GM10266 (cell line): ENCODE data around the gene C6orf163.

Experiments used
- DNase-seq: peaks from one replicate; pipeline ENCODE4 v3.0.0; 2012; ENCODE audit errors: extremely low spot score
- TF ChIP-seq, protein P1 (sequence below): IDR thresholded peaks from 2 replicates; pipeline ENCODE4 v1.5.1; 2012; ENCODE audit warnings: mild to moderate bottlenecking, low read depth; ENCODE audit not compliant: control insufficient read depth, insufficient read depth; ENCODE audit errors: missing control alignments

C6orf163 gene

DNA sequence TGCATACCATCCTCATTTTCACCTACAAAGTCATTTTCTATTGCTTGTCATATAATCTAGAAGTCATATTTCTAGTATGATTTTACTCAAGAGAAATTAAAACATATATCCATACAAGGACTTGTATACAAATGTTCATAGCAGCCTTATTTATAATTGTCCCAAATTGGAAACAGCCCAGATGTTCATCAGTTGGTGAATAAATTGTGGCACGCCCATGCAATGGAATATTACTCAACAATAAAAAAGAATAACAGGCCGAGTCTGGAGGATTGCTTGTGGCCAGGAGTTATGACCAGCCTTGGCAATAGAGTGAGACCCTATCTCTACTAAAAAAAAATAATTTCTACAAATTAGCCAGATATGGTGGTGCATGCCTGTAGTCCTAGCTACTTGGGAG lies 28.8 kb downstream of the C6orf163 start:
- TF ChIP-seq, protein P1, sequence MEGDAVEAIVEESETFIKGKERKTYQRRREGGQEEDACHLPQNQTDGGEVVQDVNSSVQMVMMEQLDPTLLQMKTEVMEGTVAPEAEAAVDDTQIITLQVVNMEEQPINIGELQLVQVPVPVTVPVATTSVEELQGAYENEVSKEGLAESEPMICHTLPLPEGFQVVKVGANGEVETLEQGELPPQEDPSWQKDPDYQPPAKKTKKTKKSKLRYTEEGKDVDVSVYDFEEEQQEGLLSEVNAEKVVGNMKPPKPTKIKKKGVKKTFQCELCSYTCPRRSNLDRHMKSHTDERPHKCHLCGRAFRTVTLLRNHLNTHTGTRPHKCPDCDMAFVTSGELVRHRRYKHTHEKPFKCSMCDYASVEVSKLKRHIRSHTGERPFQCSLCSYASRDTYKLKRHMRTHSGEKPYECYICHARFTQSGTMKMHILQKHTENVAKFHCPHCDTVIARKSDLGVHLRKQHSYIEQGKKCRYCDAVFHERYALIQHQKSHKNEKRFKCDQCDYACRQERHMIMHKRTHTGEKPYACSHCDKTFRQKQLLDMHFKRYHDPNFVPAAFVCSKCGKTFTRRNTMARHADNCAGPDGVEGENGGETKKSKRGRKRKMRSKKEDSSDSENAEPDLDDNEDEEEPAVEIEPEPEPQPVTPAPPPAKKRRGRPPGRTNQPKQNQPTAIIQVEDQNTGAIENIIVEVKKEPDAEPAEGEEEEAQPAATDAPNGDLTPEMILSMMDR = no peak
- DNase-seq = no peak

- TF ChIP-seq, protein P1 = no peak
- DNase-seq = no peak
These were observed 30.7 kb downstream of the C6orf163 start for GRCh38 chr6:87375315-87375714.

DNA sequence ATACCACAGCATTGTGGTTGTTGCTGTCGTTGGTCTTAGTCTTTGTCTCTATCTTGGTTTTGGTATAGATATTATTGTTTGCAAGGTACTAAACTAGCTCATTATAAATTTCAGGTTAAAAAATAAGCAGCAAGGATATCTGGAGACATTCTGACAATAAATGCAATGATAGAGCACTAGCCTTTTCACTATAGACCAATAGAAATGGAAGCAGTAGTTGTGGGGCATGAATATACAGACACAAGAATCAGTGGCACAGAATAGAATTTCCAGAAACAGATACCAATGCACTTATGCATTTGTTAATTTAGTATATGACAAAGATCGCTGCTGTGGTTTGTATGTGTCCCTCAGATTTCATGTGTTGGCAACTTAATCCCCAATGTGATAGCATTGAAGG lies 32.0 kb downstream of the C6orf163 start:
- TF ChIP-seq, protein P1 = no peak
- DNase-seq = no peak

GRCh38 chr6:87378947-87379346 lies 34.3 kb downstream of the C6orf163 start:
- DNase-seq = no peak

GRCh38 chr6:87382861-87383260 lies 38.2 kb downstream of the C6orf163 start:
- TF ChIP-seq, protein P1 = no peak

More at GRCh38 chr6:87378947-87379346, 34.3 kb downstream of the C6orf163 start:
- TF ChIP-seq, protein P1 = no peak

DNA sequence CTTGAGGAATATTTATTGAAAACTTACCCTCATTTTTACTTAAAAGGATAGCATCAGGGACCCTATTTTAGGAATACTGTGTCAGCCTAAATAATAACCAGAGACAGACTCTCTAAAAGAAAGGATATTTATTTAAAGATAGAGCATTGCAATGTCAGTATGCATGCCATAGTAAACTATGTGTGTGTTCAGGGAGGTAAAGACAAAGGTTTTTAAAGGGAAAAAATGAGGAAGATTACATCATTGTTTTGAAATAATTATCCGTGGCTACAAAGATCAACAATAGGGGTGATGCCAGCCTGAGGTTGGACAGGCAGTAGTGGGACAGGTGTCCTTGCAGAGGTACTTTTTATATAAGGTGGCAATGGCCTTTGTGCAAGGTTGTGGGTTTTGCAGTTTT lies 39.4 kb downstream of the C6orf163 start:
- DNase-seq = no peak
- TF ChIP-seq, protein P1 = no peak

More at GRCh38 chr6:87382861-87383260, 38.2 kb downstream of the C6orf163 start:
- no peak for DNase-seq

DNA sequence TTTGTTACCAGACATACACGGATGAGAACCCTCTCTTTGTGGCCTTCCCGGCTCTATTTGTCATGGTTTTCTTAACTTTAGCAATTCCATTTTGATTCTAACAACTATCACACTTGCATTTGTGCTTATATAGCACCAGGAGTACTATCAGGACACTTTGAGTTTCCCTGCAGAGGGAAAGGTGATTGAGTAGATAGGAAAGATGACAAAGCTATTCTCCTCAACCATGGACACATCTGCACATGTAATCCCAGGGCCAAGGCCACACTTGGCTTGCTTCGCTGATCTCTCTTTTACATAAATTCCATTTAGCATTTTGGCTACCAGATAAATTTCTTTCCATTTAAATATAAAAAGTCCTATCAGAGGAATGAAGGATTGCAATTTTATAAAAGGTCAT lies 39.8 kb downstream of the C6orf163 start:
- TF ChIP-seq, protein P1 = no peak
- DNase-seq = no peak
